T-cell (primary cell): ENCODE results near the gene ROR2. TPM values are rescaled to one million over a fixed set of nuclear protein-coding genes. Genes with fewer than 3 reads are reported as not detected.

Experiments used
- ATAC-seq, 4 experiments: fragments of 200-7000 bp in 3 of 4; fragments of 150-1000 bp in 1 of 4; cut with Tn5 transposase; replicated peaks in 1 of 4; 1 replicate in 3 of 4; 2 replicates in 1 of 4; pipeline ENCODE4 v1.10.0; 2021; ENCODE audit warnings: moderate library complexity in 3 of 4, mild to moderate bottlenecking in 2 of 4, moderate number of reproducible peaks in 1 of 4
- CTCF ChIA-PET, 2 donors: fragments of 300-600 bp; sonication (Branson Sonifier 250); formaldehyde crosslinking; loops; one replicate each; lab custom pipeline; 2022; ENCODE audit warnings: antibody characterized with exemption in 2 of 2; lab: Charles Lee
- POLR2A ChIA-PET, 2 donors: fragments of 300-600 bp; sonication (Branson Sonifier 250); formaldehyde crosslinking; loops; one replicate each; lab custom pipeline; 2022; ENCODE audit warnings: antibody characterized with exemption in 2 of 2; lab: Charles Lee
- DNase-seq, 35 experiments: peaks; one replicate each; pipeline versions ENCODE4 v3.0.0 to v3.0.0-alpha.2; 2013 to 2023
- H3K27ac ChIP-seq: one replicate; pipeline ENCODE4 v1.5.1; 2013; ENCODE audit warnings: low read length
- H3K27me3 ChIP-seq, 2 experiments: replicated peaks in 1 of 2; 1 replicate in 1 of 2; 2 replicates in 1 of 2; pipeline versions ENCODE4 v1.6.1 to v1.7.0; 2013; ENCODE audit warnings: low read length in 1 of 2, mixed read lengths in 1 of 2; ENCODE audit not compliant: control insufficient read depth in 2 of 2, insufficient read depth in 2 of 2; ENCODE audit errors: extremely low read depth in 1 of 2
- H3K36me3 ChIP-seq, 2 donors: 1 replicate in 1 of 2; 2 replicates in 1 of 2; pipeline versions ENCODE4 v1.6.1 to v1.7.0; 2013; ENCODE audit warnings: low read length in 1 of 2; ENCODE audit not compliant: control insufficient read depth in 2 of 2, insufficient read depth in 1 of 2; ENCODE audit errors: extremely low read depth in 1 of 2
- H3K4me1 ChIP-seq, 2 experiments: 1 replicate in 1 of 2; 2 replicates in 1 of 2; pipeline versions ENCODE4 v1.6.1 to v1.7.0; 2013; ENCODE audit warnings: low read length in 2 of 2, mixed read lengths in 1 of 2; ENCODE audit not compliant: insufficient read depth in 2 of 2, control insufficient read depth in 1 of 2; ENCODE audit errors: extremely low read depth in 1 of 2
- H3K4me3 ChIP-seq, 2 donors: 1 replicate in 1 of 2; 2 replicates in 1 of 2; pipeline versions ENCODE4 v1.5.1 to v1.7.0; 2013; ENCODE audit warnings: mild to moderate bottlenecking in 2 of 2, low read length in 1 of 2, moderate library complexity in 1 of 2; ENCODE audit not compliant: control insufficient read depth in 1 of 2; ENCODE audit errors: extremely low read depth in 1 of 2
- H3K9me3 ChIP-seq: 2 replicates; pipeline ENCODE4 v1.7.0; 2013
- H3K27ac Mint-ChIP-seq, 2 donors: one replicate each; pipeline ENCODE4 v1.8.0; 2020 to 2021; ENCODE audit warnings: mild to moderate bottlenecking in 2 of 2, mixed read lengths in 2 of 2
- H3K27me3 Mint-ChIP-seq, 2 donors: one replicate each; pipeline ENCODE4 v1.8.0; 2021 to 2022; ENCODE audit warnings: mixed read lengths in 2 of 2
- H3K36me3 Mint-ChIP-seq: one replicate; pipeline ENCODE4 v1.8.0; 2021; ENCODE audit warnings: mixed read lengths
- H3K4me1 Mint-ChIP-seq, 3 donors: one replicate each; pipeline ENCODE4 v1.8.0; 2020 to 2022; ENCODE audit warnings: mixed read lengths in 3 of 3, mild to moderate bottlenecking in 1 of 3
- H3K4me3 Mint-ChIP-seq, 3 donors: one replicate each; pipeline ENCODE4 v1.8.0; 2020 to 2022; ENCODE audit warnings: mild to moderate bottlenecking in 3 of 3, mixed read lengths in 3 of 3, moderate library complexity in 3 of 3
- H3K9me3 Mint-ChIP-seq, 3 donors: one replicate each; pipeline ENCODE4 v1.8.0; 2020 to 2022; ENCODE audit warnings: mixed read lengths in 3 of 3
- WGBS: methylation state at CpG from one replicate; pipeline ENCODE4 v1.1.5; 2013; ENCODE audit warnings: missing lambda C conversion rate; ENCODE audit not compliant: insufficient coverage; 5-methylcytosine and 5-hydroxymethylcytosine counted together
- total RNA-seq, 35 experiments: library from RNA in 6 of 35; stranded (reverse) in 6 of 35; fragments of 120-200 nt in 1 of 35; gene quantifications; one replicate each; pipeline versions ENCODE4 v1.2.1 to v1.2.4 and lab custom pipeline; 2013 to 2026

ROR2 gene
- total RNA-seq, 5 donors from 2014 or later (not counting 1 experiment from before 2014, with no cell fraction given): 0.07 to 0.28 (median 0.15) TPM; not detected in 1

GRCh38 chr9:91857291-91858212 is 92.5 kb downstream of the ROR2 start:
- Histone ChIP-seq H3K4me3 (no peak overlapping the region), H3K36me3 (no peaks in the 10 kb centered on the region), H3K9me3 (no peaks in the 10 kb centered on the region), H3K4me1 (no peaks in the 10 kb centered on the region), H3K27ac (no peak overlapping the region), H3K27me3 (peaks cover 0 to 26% of the 10 kb centered on the region in 2 experiments)
- H3K4me3 Mint-ChIP-seq: no peak overlapping the region
- H3K27ac Mint-ChIP-seq: no peak overlapping the region
- CTCF ChIA-PET: no interaction called here
- WGBS: 77% methylated on average over 20 of the region's 27 CpGs
- no peaks in the 10 kb centered on the region for H3K36me3 Mint-ChIP-seq
- DNase-seq (no peak), ATAC-seq (no peak)
- POLR2A ChIA-PET: no interaction called here
- no peaks in the 10 kb centered on the region for H3K4me1 Mint-ChIP-seq
- no peaks in the 10 kb centered on the region for H3K9me3 Mint-ChIP-seq
- peaks cover 5 to 6% of the 10 kb centered on the region in 2 donors for H3K27me3 Mint-ChIP-seq

GRCh38 chr9:91856419-91856818 is 93.6 kb downstream of the ROR2 start:
- H3K4me3 Mint-ChIP-seq: no peak overlapping the region
- Histone ChIP-seq H3K27ac (no peak overlapping the region), H3K9me3 (no peaks in the 10 kb centered on the region), H3K27me3 (peaks cover 0 to 26% of the 10 kb centered on the region in 2 experiments), H3K4me3 (no peak overlapping the region), H3K36me3 (no peaks in the 10 kb centered on the region), H3K4me1 (no peaks in the 10 kb centered on the region)
- H3K27me3 Mint-ChIP-seq: peaks cover 5 to 6% of the 10 kb centered on the region in 2 donors
- DNase-seq (no peak), ATAC-seq (no peak)
- WGBS: 79% methylated on average over 5 of the region's 5 CpGs
- ChIA-PET POLR2A (no interaction called here), CTCF (no interaction called here)
- no peaks in the 10 kb centered on the region for H3K4me1 Mint-ChIP-seq
- no peaks in the 10 kb centered on the region for H3K9me3 Mint-ChIP-seq
- no peak overlapping the region for H3K27ac Mint-ChIP-seq
- no peaks in the 10 kb centered on the region for H3K36me3 Mint-ChIP-seq

GRCh38 chr9:91855196-91855595 is 94.8 kb downstream of the ROR2 start:
- Mint-ChIP-seq H3K4me3 (no peak overlapping the region), H3K9me3 (no peaks in the 10 kb centered on the region), H3K27me3 (peaks cover 5 to 6% of the 10 kb centered on the region in 2 donors), H3K36me3 (no peaks in the 10 kb centered on the region), H3K4me1 (no peaks in the 10 kb centered on the region), H3K27ac (no peak overlapping the region)
- no peak overlapping the region for H3K4me3 ChIP-seq
- H3K36me3 ChIP-seq: no peaks in the 10 kb centered on the region
- ATAC-seq (no peak), DNase-seq (no peak)
- ChIA-PET POLR2A (no interaction called here), CTCF (no interaction called here)
- H3K27me3 ChIP-seq: peaks cover 0 to 26% of the 10 kb centered on the region in 2 experiments
- no peaks in the 10 kb centered on the region for H3K4me1 ChIP-seq
- 69% methylated on average over 4 of the region's 10 CpGs for WGBS
- H3K27ac ChIP-seq: no peak overlapping the region
- no peaks in the 10 kb centered on the region for H3K9me3 ChIP-seq

- Histone ChIP-seq H3K4me1 (no peaks in the 10 kb centered on the region), H3K36me3 (no peaks in the 10 kb centered on the region), H3K9me3 (no peaks in the 10 kb centered on the region), H3K27ac (no peak overlapping the region), H3K27me3 (peaks cover 0 to 23% of the 10 kb centered on the region in 2 experiments), H3K4me3 (no peak overlapping the region)
- H3K4me1 Mint-ChIP-seq: peaks cover 1 to 2% (median 2%) of the 10 kb centered on the region in 3 donors
- no peaks in the 10 kb centered on the region for H3K9me3 Mint-ChIP-seq
- H3K27ac Mint-ChIP-seq: no peak overlapping the region
- POLR2A ChIA-PET: no interaction called here
- CTCF ChIA-PET: no interaction called here
- H3K4me3 Mint-ChIP-seq: no peak overlapping the region
- no peak for ATAC-seq
- H3K27me3 Mint-ChIP-seq: peaks cover 5% of the 10 kb centered on the region in 2 donors
- no peak for DNase-seq
- 87% methylated on average over 9 of the region's 18 CpGs for WGBS
- H3K36me3 Mint-ChIP-seq: no peaks in the 10 kb centered on the region
Observed at GRCh38 chr9:91852801-91853347, 97.2 kb downstream of the ROR2 start.

- no peaks in the 10 kb centered on the region for H3K36me3 Mint-ChIP-seq
- no peak overlapping the region for H3K4me3 Mint-ChIP-seq
- Histone ChIP-seq H3K9me3 (no peaks in the 10 kb centered on the region), H3K27ac (no peak overlapping the region), H3K4me1 (peaks cover 0 to 6% of the 10 kb centered on the region in 2 experiments), H3K36me3 (no peaks in the 10 kb centered on the region), H3K27me3 (peaks cover 0 to 21% of the 10 kb centered on the region in 2 experiments), H3K4me3 (no peak overlapping the region)
- WGBS: no CpG with 5 or more reads among the region's 3 CpGs
- no peak overlapping the region for H3K27ac Mint-ChIP-seq
- ChIA-PET CTCF (no interaction called here), POLR2A (no interaction called here)
- ATAC-seq: no peak
- no peak for DNase-seq
- H3K9me3 Mint-ChIP-seq: no peaks in the 10 kb centered on the region
- H3K27me3 Mint-ChIP-seq: peaks cover 4 to 5% of the 10 kb centered on the region in 2 donors
- H3K4me1 Mint-ChIP-seq: peaks cover 9 to 12% (median 12%) of the 10 kb centered on the region in 3 donors
Observed at GRCh38 chr9:91849694-91850093, 100.3 kb downstream of the ROR2 start.

- Histone ChIP-seq H3K4me3 (no peak overlapping the region), H3K9me3 (no peaks in the 10 kb centered on the region), H3K36me3 (no peaks in the 10 kb centered on the region), H3K27me3 (peaks cover 0 to 31% of the 10 kb centered on the region in 2 experiments), H3K27ac (no peak overlapping the region), H3K4me1 (peaks cover 0 to 6% of the 10 kb centered on the region in 2 experiments)
- ChIA-PET CTCF (no interaction called here), POLR2A (no interaction called here)
- Mint-ChIP-seq H3K9me3 (no peaks in the 10 kb centered on the region), H3K27me3 (peaks cover 8 to 10% of the 10 kb centered on the region in 2 donors), H3K4me3 (no peak overlapping the region), H3K27ac (no peak overlapping the region), H3K4me1 (peaks cover 17 to 22% (median 17%) of the 10 kb centered on the region in 3 donors), H3K36me3 (no peaks in the 10 kb centered on the region)
- WGBS: 78% methylated on average over 4 of the region's 6 CpGs
- ATAC-seq: no peak
- DNase-seq: no peak
Observed at GRCh38 chr9:91848146-91848545, 101.9 kb downstream of the ROR2 start.
